Stimulated activated naive CD8-positive, alpha-beta T cell treated with anti-CD3 and anti-CD28 coated beads, Interleukin-15, Interleukin-2, amounts not matched to agents 100 U/mL and 50 U/mL, for 24 hours (primary cell): ENCODE data around the gene TRIP10.
A peak's percentile ranks its signal among the peaks of the same experiment; 100 is the strongest.

Source experiments
- ATAC-seq: fragments of 150-1000 bp; cut with Tn5 transposase; one replicate; pipeline ENCODE4 v1.10.0; 2021
- DNase-seq: peaks from one replicate; pipeline ENCODE4 v3.0.0; 2021

TRIP10 gene

GRCh38 chr19:6711605-6712004, 27.9 kb upstream of the TRIP10 start:
- DNase-seq (no peak), ATAC-seq (no peak)

GRCh38 chr19:6712231-6712630, 27.2 kb upstream of the TRIP10 start:
- no peak for DNase-seq
- no peak for ATAC-seq

GRCh38 chr19:6712692-6713670, 26.5 kb upstream of the TRIP10 start:
- ATAC-seq (no peak), DNase-seq (no peak)

- no peak for ATAC-seq
- no peak for DNase-seq
Observed at GRCh38 chr19:6713773-6714692, 25.4 kb upstream of the TRIP10 start.

GRCh38 chr19:6714749-6715555, 24.5 kb upstream of the TRIP10 start:
- no peak for ATAC-seq
- DNase-seq, result no peak

GRCh38 chr19:6716610-6716970, 22.9 kb upstream of the TRIP10 start:
- ATAC-seq, result no peak
- DNase-seq, result no peak

GRCh38 chr19:6717036-6717435, 22.4 kb upstream of the TRIP10 start:
- DNase-seq (no peak), ATAC-seq (no peak)

- no peak for DNase-seq
- no peak for ATAC-seq
Observed at GRCh38 chr19:6717441-6717971, 22.0 kb upstream of the TRIP10 start.

GRCh38 chr19:6718111-6718740, 21.3 kb upstream of the TRIP10 start:
- ATAC-seq, result no peak

GRCh38 chr19:6718741-6719539, 20.5 kb upstream of the TRIP10 start:
- peak; percentile 30 for DNase-seq
- ATAC-seq, result peak; percentile 41

More at GRCh38 chr19:6718111-6718740, 21.3 kb upstream of the TRIP10 start:
- no peak for DNase-seq

- ATAC-seq (no peak), DNase-seq (no peak)
Observed at GRCh38 chr19:6719540-6719861, 20.0 kb upstream of the TRIP10 start.

- ATAC-seq (no peak), DNase-seq (no peak)
Observed at GRCh38 chr19:6719992-6720368, 19.5 kb upstream of the TRIP10 start.

GRCh38 chr19:6720369-6721137, 18.9 kb upstream of the TRIP10 start, which contains the start of gene C3:
Gene C3 (minus strand): TSS chr19:6720650. CDS start chr19:6720589, 61 bp downstream.
- no peak for DNase-seq
- ATAC-seq, result no peak

- ATAC-seq, result no peak
Observed at GRCh38 chr19:6721138-6721474, 18.4 kb upstream of the TRIP10 start.

GRCh38 chr19:6721773-6722172, 17.7 kb upstream of the TRIP10 start:
- no peak for ATAC-seq
- no peak for DNase-seq

More at GRCh38 chr19:6721138-6721474, 18.4 kb upstream of the TRIP10 start:
- no peak for DNase-seq

- ATAC-seq, result no peak
Observed at GRCh38 chr19:6723108-6723618, 16.3 kb upstream of the TRIP10 start.

GRCh38 chr19:6723738-6724137, 15.7 kb upstream of the TRIP10 start:
- ATAC-seq, result no peak

More at GRCh38 chr19:6723108-6723618, 16.3 kb upstream of the TRIP10 start:
- no peak for DNase-seq

GRCh38 chr19:6724631-6725492, 14.6 kb upstream of the TRIP10 start:
- ATAC-seq (no peak), DNase-seq (no peak)

More at GRCh38 chr19:6723738-6724137, 15.7 kb upstream of the TRIP10 start:
- no peak for DNase-seq
